Smooth muscle cell (in vitro differentiated cells): Measurements from ENCODE around the gene FOXC1. TPM values are rescaled to one million over a fixed set of nuclear protein-coding genes. Genes with fewer than 3 reads are reported as not detected.

Experiments
- DNase-seq: peaks from one replicate; lab custom pipeline; 2025; ENCODE audit not compliant: unreplicated experiment; lab: John Stamatoyannopoulos, UW
- H2AFZ ChIP-seq: fragments of 200-600 bp; sonication (generic); 2 replicates; pipeline ENCODE4 v1.6.0; 2016; ENCODE audit warnings: antibody characterized with exemption, low read depth, mild to moderate bottlenecking
- H3F3A ChIP-seq: fragments of 200-600 bp; sonication (generic); 2 replicates; pipeline ENCODE4 v1.6.0; 2017; ENCODE audit warnings: antibody characterized with exemption, low read depth
- H3K27ac ChIP-seq: fragments of 200-600 bp; sonication (generic); 2 replicates; pipeline ENCODE4 v1.5.1; 2016; ENCODE audit warnings: low read depth, mild to moderate bottlenecking
- H3K27me3 ChIP-seq: fragments of 200-600 bp; sonication (generic); 2 replicates; pipeline ENCODE4 v1.6.1; 2016; ENCODE audit warnings: low read depth, mild to moderate bottlenecking
- H3K36me3 ChIP-seq: fragments of 200-600 bp; sonication (generic); 2 replicates; pipeline ENCODE4 v1.5.1; 2016; ENCODE audit warnings: low read depth
- H3K4me1 ChIP-seq: fragments of 200-600 bp; sonication (generic); 2 replicates; pipeline ENCODE4 v1.5.1; 2016; ENCODE audit warnings: low read depth
- H3K4me2 ChIP-seq: fragments of 200-600 bp; sonication (generic); 2 replicates; pipeline ENCODE4 v1.6.0; 2016; ENCODE audit warnings: mild to moderate bottlenecking
- H3K4me3 ChIP-seq: fragments of 200-600 bp; sonication (generic); 2 replicates; pipeline ENCODE4 v1.5.1; 2016; ENCODE audit warnings: mild to moderate bottlenecking
- H3K79me2 ChIP-seq: fragments of 200-600 bp; sonication (generic); 2 replicates; pipeline ENCODE4 v1.6.0; 2016; ENCODE audit warnings: low read depth, mild to moderate bottlenecking
- H3K9ac ChIP-seq: fragments of 200-600 bp; sonication (generic); 2 replicates; pipeline ENCODE4 v1.6.0; 2016; ENCODE audit warnings: low read depth
- H3K9me3 ChIP-seq: fragments of 200-600 bp; sonication (generic); replicated peaks from 2 replicates; pipeline ENCODE4 v1.5.1; 2016; ENCODE audit warnings: low read depth
- H4K20me1 ChIP-seq: fragments of 200-600 bp; sonication (generic); 2 replicates; pipeline ENCODE4 v1.6.0; 2016; ENCODE audit warnings: low read depth
- WGBS: methylation state at CpG from one replicate; pipeline ENCODE4 v1.1.7; 2016; ENCODE audit warnings: low lambda C conversion rate; 5-methylcytosine and 5-hydroxymethylcytosine counted together
- polyA plus RNA-seq: library from polyadenylated mRNA; unstranded; fragments of >200 nt; fragmentation: Nextera tagmentation; extraction: Ambion mirVana; gene quantifications from 2 replicates; pipeline ENCODE4 v1.2.1, GENCODE V29; 2016
- total RNA-seq: library from RNA; depleted of rRNA; stranded (reverse); fragments of >200 nt; gene quantifications from 2 replicates; pipeline ENCODE4 v1.2.3, GENCODE V29; 2014
- TF ChIP-seq, protein P1 (sequence below): fragments of 200-600 bp; sonication (generic); IDR thresholded peaks from 2 replicates; pipeline ENCODE4 v1.5.1; 2017; ENCODE audit warnings: borderline replicate concordance, mild to moderate bottlenecking, antibody characterized with exemption; ENCODE audit not compliant: insufficient read depth, poor library complexity, severe bottlenecking

Gene FOXC1
- total and polyA plus RNA-seq, 2 experiments from 2014 or later, result 0.10 to 1.4 TPM

DNA sequence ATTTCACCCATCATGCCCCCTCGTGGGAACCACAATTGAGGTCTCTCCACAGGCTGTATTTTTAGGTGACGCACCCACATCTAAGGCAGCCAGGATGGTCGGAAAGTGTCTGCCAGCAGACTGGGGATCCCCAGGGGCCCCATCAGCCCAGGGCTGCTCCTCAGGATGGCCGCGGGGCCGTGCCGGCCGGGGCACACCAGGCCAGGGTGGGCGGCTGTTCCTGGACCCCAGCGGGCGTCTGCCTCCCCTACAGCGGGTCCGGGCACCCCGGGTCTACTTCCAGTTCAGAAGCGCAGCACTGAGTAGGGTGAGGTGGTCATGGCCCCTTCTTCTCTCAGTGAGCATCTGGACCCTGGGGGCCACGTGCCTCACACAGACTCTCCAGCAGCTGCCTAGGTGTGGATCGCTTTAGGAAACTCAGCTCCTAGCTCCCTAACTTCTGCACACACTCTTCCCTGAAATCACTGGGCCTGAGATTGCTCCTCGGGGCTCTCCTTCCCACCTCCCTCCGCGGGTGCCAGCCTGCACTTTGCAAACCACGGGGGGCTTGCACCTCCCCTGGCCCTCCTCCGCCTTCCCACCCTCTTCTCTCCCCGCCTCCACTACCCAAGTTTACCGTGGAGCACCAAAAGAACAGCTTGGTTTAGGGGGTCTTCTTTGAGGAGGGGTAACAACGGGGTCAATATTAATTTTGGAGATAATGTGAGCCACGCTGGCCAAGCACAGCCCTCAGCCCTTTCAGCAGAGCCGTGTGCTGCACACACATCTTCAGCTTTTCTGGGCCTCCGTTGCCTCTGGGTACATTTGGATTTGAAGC lies 14.2 kb upstream of the FOXC1 start:
- no peak overlapping the region for H3K27ac ChIP-seq
- no peaks in the 10 kb centered on the region for H3K36me3 ChIP-seq
- TF ChIP-seq, protein P1, sequence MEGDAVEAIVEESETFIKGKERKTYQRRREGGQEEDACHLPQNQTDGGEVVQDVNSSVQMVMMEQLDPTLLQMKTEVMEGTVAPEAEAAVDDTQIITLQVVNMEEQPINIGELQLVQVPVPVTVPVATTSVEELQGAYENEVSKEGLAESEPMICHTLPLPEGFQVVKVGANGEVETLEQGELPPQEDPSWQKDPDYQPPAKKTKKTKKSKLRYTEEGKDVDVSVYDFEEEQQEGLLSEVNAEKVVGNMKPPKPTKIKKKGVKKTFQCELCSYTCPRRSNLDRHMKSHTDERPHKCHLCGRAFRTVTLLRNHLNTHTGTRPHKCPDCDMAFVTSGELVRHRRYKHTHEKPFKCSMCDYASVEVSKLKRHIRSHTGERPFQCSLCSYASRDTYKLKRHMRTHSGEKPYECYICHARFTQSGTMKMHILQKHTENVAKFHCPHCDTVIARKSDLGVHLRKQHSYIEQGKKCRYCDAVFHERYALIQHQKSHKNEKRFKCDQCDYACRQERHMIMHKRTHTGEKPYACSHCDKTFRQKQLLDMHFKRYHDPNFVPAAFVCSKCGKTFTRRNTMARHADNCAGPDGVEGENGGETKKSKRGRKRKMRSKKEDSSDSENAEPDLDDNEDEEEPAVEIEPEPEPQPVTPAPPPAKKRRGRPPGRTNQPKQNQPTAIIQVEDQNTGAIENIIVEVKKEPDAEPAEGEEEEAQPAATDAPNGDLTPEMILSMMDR, result no peak
- 84% methylated on average over 28 of the region's 28 CpGs for WGBS
- no peak overlapping the region for H3K4me2 ChIP-seq
- no peak overlapping the region for H2AFZ ChIP-seq
- H3K9ac ChIP-seq, result no peak overlapping the region
- DNase-seq, result no peak
- H3K79me2 ChIP-seq, result no peaks in the 10 kb centered on the region
- H3F3A ChIP-seq, result no peaks in the 10 kb centered on the region
- H3K4me3 ChIP-seq, result no peak overlapping the region
- H3K4me1 ChIP-seq, result peaks cover 11% of the 10 kb centered on the region
- H3K9me3 ChIP-seq, result no peaks in the 10 kb centered on the region
- H4K20me1 ChIP-seq, result no peaks in the 10 kb centered on the region
- peaks cover 52% of the 10 kb centered on the region for H3K27me3 ChIP-seq

- no peaks in the 10 kb centered on the region for H4K20me1 ChIP-seq
- WGBS, result 24% methylated on average over 25 of the region's 25 CpGs
- peaks cover 11% of the 10 kb centered on the region for H3K4me1 ChIP-seq
- TF ChIP-seq, protein P1, result peak; percentile 96
- peak overlapping the region; percentile 77 for H3K4me2 ChIP-seq
- peaks cover 57% of the 10 kb centered on the region for H3K27me3 ChIP-seq
- H3K9ac ChIP-seq, result no peak overlapping the region
- peak; percentile 20 for DNase-seq
- no peak overlapping the region for H3K27ac ChIP-seq
- no peaks in the 10 kb centered on the region for H3K79me2 ChIP-seq
- H3F3A ChIP-seq, result no peaks in the 10 kb centered on the region
- no peaks in the 10 kb centered on the region for H3K36me3 ChIP-seq
- peak overlapping the region; percentile 15 for H3K4me3 ChIP-seq
- H2AFZ ChIP-seq, result peak overlapping the region; percentile 47
- no peaks in the 10 kb centered on the region for H3K9me3 ChIP-seq
These were observed 13.4 kb upstream of the FOXC1 start for GRCh38 chr6:1596088-1596852.

DNA sequence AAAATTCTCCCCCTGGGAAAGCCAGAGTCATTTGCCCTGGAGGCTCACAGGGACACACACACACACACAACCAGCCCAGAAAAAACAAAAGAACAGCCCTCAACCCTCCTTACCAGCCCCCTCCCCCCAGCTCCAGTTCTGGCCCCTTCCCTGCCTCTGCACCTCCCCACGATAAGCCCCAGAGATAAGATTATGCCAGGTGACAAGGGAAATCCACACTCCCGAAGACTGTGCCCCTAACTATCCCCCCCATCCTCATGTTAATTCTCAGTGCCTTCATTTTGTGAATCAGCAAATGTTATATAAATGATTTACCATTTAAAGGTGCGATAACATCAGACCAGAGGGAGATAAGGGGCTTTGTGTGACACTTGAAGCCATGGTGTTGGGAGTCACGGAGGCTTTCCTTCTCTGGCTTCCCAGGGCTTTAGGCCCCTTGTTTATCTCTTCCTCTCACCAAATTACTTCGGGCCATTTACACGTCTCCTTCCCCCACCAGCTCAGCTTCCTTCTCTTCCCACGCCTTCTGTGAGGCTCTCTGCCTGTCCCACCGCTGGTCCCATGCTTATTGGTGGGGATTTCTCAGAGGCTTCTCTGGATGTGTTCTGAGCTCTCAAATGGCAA lies 12.5 kb upstream of the FOXC1 start:
- no peaks in the 10 kb centered on the region for H3K36me3 ChIP-seq
- no peaks in the 10 kb centered on the region for H3F3A ChIP-seq
- H3K4me3 ChIP-seq, result no peak overlapping the region
- H3K4me2 ChIP-seq, result peak overlapping the region; percentile 77
- no peaks in the 10 kb centered on the region for H3K9me3 ChIP-seq
- no peaks in the 10 kb centered on the region for H4K20me1 ChIP-seq
- WGBS, result 13% methylated on average over 8 of the region's 8 CpGs
- DNase-seq, result no peak
- no peaks in the 10 kb centered on the region for H3K79me2 ChIP-seq
- TF ChIP-seq, protein P1, result no peak
- no peak overlapping the region for H2AFZ ChIP-seq
- H3K9ac ChIP-seq, result no peak overlapping the region
- H3K4me1 ChIP-seq, result peaks cover 11% of the 10 kb centered on the region
- no peak overlapping the region for H3K27ac ChIP-seq
- H3K27me3 ChIP-seq, result peaks cover 64% of the 10 kb centered on the region
